CD4-positive, alpha-beta T cell treated with Interleukin-1 beta for 1 hour (primary cell): ENCODE data around the gene SERPINE1.
"Not testable (repeated sequence)": the region's sequence is repeated elsewhere in the genome, so short reads cannot be mapped to it uniquely, and the experiment has no call there.

Experiments used
- DNase-seq, 2 donors: peaks; one replicate each; pipeline ENCODE4 v3.0.0-alpha.2; 2020 to 2022

The SERPINE1 gene

DNA sequence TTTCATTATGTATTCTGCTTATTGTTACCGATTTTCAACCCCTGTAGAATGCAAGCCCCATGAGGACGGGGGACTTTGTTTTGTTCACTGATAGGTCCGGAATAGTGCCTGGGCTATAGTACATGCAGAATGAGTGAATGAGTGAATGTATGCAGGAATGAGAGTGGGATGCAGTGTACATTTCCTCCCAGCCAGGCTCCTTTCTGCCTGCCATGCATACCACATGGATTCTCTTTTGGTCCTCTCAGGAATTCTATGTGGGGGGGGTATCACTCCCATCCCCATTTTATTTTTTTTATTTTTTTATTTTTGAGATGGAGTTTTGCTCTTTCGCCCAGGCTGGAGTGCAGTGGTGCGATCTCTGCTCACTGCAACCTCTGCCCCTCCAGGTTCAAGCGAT, 24.9 kb upstream of the SERPINE1 start:
- DNase-seq, result no peak

DNA sequence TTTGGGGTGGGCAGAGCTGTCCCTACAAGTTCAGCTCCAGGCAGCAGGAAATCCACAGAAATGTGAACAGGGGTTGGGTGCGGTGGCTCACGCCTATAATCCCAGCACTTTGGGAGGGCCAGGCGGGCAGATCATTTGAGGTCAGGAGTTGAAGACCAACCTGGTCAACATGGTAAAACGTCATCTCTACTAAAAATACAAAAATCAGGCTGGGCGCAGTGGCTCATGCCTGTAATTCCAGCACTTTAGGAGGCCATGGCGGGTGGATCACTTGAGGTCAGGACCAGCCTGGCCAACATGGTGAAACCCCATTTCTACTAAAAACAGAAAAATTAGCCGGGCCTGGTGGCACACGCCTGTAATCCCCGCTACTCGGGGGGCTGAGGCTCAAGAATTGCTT, 23.2 kb upstream of the SERPINE1 start:
- not testable (repeated sequence) for DNase-seq

DNA sequence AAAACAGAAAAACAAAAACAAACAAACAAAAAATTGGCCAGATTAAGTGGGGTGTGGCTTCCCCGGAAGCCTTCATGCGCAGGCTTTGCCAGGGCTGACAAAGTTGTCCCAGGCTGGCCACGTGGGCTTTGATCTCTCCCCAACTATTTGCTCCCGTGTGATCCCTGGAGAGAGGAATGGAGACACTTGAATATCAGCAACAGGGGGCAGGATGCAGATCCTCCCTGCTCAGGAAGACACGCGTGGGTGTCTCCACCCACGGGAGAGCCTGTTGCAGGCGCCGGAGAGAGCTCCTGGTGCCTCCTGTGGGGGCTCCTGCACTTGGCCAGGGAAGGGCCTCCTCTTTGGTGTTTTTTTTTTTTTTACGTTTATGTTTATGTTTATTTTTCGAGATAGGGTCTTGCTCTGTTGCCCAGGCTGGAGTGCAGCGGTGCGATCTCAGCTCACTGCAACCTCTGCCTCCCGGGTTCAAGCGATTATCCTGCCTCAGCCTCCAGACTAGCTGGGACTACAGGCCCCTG, 22.7 kb upstream of the SERPINE1 start:
- DNase-seq, result no peak

DNA sequence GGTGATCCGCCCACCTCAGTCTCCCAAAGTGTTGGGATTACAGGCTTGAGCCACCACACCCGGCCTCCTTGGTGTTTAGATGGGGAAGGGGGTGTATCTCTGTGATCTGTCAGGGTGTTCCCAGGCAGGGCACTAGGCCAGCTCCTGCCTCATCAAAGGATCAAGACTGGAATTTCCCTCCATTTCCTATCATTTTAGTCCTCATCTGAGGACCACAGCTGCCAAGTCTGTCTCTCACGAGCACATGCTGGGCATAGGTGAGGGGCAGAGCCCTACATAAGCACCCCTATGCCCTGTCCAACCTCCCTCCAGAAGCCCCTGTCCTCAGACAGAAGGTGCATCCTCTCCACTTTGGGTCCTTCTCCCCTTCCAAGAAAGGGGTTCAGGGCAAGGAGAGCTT, 22.1 kb upstream of the SERPINE1 start:
- DNase-seq, result no peak

DNA sequence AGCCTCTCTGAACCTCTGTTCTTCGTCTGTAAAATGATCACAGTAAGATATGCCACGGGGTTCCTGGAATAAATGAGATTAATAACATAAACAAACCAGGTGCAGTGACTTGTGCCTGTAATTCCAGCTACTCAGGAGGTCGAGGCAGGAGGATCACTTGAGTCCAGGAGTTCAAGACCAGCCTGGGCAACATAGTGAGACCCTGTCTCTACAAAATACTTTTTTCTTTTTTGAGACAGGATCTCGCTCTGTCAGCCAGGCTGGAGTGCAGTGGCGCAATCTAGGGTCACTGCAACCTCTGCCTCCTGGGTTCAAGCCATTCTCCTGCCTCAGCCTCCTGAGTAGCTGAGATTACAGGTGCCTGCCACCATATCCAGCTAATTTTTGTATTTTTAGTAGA, 21.7 kb upstream of the SERPINE1 start:
- DNase-seq, result not testable (repeated sequence)

DNA sequence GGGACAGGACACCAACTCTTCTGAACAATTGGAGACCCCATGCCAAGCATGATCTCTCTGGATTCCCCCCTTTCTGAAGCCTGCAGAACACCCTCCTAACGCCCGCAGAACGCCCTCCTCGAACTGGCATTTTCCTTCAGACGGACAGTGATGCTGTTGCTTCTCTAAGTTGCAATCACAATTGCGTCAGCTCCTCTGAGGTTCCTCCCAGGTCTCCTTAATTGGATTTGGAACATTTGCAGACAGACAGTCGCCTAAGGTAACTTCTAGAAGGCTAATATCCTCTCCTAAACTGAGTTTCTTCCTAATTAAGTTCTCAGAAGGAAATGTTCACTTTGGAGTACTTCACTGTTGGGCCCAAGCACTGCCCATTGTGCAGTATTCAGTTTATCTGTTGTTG, 20.5 kb upstream of the SERPINE1 start:
- DNase-seq, result no peak

DNA sequence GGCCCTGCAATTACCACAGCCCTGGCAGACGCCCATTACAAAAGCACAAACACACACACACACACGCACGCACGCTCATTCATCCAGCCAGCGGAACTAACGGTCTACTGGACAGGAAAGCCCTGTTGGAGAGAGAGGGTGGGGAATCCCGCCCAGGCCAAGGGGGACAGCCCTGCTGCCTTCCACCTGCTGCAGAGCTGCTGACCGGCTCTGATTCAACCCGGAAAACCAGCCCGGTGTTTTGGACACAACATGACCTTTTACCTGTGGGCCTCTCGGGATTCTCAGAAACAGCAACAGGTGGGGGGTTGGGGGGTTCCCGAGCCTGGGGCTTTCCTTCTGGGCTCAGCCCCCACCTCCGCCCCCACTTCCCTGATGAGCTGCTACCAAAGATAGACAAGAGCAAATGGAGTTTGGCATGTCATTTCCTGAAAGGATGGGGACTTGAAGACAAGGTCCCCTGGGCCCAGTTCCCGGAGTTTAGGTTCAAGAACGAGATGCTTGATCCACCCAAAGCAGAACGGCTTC, 18.5 kb upstream of the SERPINE1 start:
- peak in 1 of 2 donors; percentile 53 for DNase-seq

DNA sequence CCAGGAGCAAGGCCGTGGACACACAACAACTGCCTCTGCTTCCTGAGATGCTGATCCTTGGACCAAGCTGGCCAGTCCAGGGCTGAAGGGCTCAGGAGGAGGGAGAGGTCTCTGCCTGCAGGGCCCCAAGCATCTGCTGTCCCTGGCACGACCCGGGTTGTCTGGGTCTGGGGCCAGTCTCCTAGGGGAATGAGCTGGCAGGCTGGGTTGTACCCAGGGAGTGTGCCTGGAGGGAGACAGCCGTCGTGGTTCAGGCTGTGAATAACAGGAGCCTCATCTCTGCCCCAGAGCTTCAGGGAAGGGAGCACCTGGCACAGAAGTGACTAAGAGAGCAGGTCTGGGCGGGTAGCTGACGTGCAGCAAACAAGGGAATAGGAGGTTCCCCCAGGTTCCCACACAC, 17.9 kb upstream of the SERPINE1 start:
- no peak for DNase-seq

DNA sequence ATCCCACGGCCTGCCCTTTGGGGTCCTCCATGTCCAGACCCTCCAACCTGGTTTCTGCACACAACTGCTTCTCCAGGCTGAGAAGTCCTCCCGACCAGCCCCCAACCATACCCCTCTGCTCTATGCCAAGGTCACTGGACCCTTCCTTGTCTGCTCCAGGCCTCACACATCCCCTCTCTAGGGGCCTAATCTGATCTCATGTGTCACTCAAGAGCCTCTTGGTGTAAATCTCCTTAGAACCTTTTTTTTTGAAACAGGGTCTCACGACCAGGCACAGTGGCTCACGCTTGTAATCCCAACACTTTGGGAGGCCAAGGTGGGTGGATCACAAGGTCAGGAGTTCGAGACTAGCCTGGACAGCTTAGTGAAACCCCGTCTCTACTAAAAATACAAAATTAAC, 17.5 kb upstream of the SERPINE1 start:
- no peak for DNase-seq

DNA sequence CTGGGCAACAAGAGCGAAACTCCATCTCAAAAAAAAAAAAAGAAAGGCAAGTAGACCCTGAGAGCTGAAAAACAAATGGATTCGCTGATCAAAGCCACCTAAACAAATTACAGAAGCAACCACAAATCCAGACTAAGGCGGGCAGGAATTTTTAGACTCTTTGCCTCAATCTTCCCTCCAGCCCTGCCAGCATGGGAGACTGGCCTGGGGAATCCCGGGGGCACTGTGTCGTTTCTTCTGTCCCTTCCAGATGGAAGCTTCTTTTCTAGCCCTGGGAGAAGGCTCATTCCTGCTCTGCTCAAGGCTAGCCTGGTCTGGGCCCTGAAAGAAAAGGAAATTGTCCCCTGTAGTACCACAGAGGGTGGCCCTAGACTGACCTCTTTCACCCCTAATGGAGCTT, 15.6 kb upstream of the SERPINE1 start:
- DNase-seq, result no peak

DNA sequence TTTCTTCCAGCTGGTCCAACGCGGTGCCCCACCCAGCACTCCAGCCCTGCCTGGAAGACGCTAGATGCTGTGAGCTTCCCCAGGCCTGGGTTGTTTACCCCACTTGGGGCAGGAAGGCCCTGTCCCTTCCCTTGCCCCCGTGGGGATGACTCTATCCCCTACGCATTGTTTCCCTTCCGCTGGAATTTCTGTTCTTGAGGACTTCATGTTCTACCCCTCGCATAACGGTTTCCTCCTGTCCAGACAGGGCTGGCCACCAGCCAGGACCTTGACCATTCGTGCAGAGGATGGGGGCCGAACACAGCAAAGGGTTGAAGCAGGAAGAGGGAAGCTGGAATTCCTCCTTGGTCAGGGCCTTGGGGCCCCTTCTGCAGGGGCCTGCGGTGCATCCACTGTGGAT, 14.7 kb upstream of the SERPINE1 start:
- no peak for DNase-seq

DNA sequence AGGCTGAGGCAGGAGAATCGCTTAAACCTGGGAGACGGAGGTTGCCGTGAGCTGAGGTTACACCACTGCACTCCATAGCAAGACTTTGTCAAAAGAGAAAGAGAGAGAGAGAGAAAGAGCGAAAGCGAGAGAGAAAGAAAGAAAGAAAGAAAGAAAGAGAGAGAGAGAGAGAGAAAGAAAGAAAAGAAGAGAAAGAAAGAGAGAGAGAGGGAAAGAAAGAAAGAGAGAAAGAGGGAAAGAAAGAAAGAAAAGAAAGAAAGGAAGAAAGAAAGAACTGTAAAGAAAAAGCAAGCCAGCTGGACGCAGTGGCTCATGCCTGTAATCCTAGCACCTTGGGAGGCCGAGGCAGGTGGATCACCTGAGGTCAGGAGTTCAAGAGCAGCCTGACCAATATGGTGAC, 13.8 kb upstream of the SERPINE1 start:
- not testable (repeated sequence) for DNase-seq

DNA sequence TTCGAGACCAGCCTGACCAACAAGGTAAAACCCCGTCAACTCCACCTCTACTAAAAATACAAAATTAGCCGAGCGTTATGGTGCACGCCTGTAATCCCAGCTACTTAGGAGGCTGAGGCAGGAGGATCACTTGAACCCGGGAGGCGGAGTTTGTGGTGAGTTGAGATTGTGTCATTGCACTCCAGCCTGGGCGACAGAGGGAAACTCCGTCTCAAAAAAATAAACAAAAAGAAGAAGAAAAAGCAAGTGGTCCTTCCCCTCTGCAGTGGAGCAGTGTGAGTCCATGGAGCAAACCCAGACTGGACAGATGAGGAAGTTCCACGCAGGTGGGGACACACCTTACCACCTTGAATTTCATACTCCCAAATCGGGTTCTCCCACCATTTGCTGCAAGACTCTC, 13.1 kb upstream of the SERPINE1 start:
- no peak for DNase-seq

DNA sequence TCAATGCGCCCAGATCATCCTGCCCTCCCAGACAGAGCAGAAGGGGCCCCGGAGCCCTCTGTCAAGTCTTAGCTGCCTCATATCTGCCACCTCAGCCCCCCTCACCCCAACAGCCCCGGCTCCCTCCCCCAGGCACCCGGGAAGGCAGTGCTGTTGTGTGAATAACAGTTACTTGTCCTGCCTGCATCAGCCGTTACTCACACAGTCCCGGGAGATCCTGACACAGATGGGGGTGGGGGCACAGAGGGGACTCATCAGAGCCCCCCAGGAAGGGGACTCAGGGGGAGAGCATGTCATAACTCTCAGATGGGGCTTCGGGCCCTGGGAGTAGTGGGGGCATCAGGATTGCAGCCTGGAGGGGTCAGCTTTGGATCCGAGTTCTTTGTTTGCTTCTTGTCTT, 12.4 kb upstream of the SERPINE1 start:
- DNase-seq, result no peak

DNA sequence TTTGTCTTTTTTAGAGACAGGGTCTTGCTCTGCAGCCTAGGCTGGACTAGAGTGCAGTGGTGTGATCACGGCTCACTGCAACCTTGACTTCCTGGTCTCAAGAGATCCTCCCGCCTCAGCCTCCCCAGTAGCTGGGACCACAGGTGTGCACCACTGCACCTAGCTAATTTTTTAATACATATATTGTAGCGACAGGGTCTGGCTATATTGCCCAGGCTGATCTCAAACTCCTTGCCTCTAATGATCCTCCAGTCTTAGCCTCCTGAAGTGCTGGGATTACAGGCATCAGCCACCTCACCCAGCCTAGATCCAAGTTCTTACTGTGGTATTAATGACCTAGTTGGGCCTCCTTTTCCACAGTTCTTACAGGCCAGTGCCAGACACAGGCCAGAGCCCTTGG, 11.7 kb upstream of the SERPINE1 start:
- DNase-seq, result no peak

DNA sequence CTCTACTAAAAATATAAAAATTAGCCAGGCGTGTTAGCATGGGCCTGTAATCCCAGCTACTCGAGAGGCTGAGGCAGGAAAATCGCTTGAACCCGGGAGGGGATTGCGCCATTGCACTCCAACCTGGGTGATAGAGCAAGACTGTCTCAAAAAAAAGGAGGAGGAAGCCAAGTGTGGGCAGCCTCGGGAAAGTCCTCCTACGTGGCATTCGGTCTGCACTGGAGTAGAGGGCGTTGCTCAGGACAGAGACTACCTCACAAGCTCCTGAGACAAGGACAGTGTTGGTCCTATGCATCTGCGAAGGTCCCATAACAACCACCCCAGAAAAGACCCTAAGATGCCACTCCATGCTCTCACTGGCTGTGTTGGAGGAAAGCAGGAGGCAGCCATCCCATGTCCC, 10.0 kb upstream of the SERPINE1 start:
- no peak for DNase-seq

DNA sequence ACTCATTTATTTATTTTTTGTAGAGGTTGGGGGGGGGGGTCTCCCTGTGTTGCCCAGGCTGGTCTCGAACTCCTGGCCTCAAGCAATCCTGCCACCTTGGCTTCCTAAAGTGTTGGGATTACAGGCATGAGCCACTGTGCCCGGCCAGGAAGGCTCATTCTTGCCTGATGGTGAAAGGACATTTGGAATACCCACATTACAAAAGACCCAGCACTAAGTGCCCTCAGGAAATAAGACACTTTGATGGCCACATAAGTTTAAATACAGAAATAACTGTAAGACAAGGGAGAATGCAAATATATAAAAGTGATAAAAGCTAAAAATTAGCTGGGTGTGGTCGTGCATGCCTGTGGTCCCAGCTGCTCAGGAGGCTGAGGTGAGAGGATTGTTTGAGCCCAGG, 8.0 kb upstream of the SERPINE1 start:
- DNase-seq, result no peak

DNA sequence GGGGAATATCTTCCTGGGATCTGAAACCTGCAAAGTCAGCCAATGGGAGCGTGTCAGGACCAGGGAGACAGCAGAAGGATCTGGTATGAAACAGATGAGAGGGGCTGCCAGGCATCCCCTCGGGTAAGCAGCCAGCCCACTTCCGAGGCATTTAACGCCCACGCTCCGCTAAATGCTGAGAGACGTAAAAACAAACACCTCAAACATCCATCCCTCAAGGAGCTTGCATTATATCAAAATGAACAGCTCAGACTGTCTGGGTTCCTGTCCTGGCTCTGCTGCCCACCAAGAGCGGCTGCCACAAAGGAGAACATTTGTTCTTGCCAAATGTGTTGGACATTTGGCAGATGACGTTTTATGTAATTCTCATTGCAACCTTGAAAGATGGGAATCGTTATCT, 7.0 kb upstream of the SERPINE1 start:
- no peak for DNase-seq

DNA sequence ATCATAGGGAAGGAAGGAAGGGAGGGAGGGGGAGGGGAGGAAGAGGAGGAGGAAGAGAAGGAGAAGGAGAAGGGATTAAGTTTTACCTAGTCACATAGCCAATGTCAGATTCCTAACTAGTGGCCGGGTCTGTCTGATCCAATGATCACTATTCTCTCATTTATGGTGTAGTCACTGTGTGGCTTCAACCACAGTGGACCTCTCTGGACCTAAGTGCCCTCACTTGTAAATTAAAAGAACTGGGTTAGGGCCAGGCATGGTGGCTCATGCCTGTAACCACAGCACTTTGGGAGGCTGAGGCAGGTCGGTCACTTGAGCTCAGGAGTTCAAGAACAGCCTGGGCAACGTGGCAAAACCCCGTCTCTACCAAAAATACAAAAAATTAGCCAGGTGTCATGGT, 6.6 kb upstream of the SERPINE1 start:
- no peak for DNase-seq

DNA sequence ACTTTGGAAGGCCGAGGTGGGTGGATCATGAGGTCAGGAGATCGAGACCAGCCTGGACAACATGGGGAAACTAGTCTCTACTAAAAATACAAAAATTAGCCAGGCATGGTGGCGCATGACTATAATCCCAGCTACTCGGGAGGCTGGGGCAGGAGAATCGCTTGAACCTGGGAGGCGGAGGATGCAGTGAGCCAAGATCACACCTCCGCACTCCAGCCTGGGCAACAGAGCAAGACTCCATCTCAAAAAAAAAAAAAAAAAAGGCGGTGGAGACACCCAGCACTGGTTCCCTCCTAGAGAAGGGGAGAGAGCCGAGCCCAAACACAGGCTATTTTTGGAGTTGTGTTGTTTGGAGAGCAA, 5.3 kb upstream of the SERPINE1 start:
- DNase-seq, result not testable (repeated sequence)

DNA sequence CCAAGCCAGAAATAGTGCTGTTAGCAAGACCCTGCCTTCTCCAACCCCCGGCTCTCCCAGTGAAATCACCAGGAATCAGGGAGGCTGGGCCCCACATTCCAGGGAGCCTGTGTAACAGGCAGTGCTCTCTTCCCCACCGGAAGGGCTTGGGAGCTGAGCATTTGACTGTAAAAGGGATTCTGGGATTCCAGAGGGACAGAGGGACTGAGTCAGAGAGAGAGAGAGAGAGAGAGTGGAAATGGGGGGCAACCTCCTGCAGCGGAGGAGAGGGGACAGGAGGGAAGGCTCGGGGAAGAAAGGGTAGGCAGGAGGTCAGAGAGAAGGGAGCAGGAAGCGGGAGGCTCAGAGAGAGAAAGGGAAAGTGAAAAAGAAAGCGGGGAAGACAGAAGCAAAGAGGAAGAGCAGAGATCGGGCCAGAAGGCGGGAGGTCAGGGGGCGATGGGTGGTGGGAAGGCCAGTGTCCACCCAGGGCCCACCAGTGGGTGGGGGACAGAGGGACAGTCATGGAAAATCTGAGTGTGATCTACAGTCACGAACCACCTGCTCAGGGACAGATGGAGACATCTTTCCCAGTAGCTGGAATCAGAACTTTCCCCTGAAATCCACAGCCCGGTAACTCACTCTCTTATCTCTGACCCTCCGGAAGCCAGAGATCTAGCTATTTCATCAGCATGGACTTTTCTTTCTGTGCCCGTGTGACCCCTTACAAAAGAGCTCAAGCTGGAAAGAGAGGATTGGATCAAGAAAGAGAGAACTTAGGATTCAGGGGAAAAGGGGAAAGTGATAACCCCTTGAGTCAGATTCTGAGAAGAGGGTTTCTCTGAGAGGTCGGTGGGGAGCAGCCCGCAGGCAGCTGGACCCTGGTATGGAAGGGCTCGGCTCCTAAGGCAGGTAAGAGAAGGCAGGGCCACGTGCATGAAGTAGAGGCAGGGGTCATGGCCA, 4.6 kb upstream of the SERPINE1 start:
- no peak for DNase-seq

DNA sequence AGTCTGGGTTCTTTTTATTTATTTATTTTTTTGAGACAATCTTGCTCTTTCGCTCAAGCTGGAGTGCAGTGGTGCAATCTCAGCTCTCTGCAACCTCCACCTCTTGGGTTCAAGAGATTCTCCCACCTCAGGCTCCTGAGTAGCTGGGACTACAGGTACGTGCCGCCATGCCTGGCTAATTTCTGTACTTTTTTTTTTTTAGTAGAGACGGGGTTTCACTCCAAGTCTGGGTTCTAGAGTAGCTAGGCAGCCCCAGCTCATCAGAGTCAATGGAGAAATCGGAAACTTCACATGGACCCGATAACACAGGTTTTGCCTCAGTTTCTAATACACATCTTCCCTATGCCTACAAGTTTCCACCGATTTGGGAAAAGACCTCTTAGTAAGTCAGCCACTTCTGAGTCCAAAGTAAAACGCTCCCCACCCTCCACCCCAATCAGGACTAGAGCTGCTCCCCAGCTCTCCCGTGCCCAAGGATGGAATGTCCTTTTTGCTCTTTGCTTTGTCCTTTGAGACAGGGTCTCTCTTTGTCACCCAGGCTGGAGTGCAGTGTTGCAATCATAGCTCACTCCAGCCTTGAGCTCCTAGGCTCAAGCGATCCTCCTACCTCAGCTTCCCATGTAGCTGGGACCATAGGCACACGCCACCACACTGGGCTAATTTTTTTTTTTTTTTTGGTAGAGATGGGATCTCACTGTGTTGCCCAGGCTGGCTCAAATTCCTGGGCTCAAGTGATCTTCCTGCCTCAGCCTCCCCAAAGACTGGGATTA, 3.8 kb upstream of the SERPINE1 start:
- no peak for DNase-seq

DNA sequence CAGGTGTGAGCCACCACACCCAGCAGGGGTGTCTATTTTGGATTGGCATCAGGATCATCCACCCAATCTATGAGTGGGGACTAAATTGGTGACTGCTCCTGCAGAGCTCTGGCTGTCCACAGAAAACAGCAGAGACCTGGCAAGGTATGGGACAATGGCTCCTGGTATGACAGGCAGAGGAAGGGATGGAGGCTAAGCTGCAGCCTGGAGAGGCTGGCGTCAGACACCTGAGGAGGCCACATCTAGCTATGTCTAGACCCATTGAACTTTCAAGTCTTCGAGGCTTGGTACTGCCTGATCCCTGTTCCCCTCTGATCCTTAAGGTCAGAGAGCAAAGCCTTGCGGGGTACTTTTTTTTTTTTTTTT, 3.2 kb upstream of the SERPINE1 start:
- no peak for DNase-seq
